HG03575 (cell line): ENCODE measurements around the gene OSM.

ENCODE experiments used
- ATAC-seq: cut with Tn5 transposase; IDR thresholded peaks from one replicate; pipeline ENCODE4 v1.9.1; 2021; ENCODE audit not compliant: unreplicated experiment, insufficient number of reproducible peaks, low FRiP score; ENCODE audit errors: extremely low read depth

OSM gene

GRCh38 chr22:30272781-30273601 lies 6.3 kb upstream of the OSM start:
- ATAC-seq = no peak

DNA sequence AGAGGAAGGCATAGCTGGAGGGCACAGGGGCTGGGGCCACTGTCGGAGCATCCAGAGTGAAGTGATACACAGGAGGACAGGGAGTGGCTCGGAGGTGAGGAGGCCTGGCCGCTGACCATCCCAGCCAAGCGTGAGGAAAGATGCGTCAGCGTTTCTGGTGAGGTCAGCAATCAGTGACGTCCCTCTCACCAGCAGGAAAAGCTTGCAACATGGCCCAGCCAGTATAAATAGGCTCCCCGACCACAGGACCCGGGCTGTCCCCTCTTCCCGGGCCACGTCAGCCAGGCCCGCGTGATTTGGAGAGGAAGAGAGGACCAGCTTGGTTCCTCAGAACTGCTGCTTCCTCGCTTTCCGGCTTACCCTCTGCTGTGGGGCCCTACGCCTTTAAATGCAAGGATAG lies 4.2 kb upstream of the OSM start:
- no peak for ATAC-seq

GRCh38 chr22:30268331-30268730 lies 1.7 kb upstream of the OSM start:
- ATAC-seq = no peak

DNA sequence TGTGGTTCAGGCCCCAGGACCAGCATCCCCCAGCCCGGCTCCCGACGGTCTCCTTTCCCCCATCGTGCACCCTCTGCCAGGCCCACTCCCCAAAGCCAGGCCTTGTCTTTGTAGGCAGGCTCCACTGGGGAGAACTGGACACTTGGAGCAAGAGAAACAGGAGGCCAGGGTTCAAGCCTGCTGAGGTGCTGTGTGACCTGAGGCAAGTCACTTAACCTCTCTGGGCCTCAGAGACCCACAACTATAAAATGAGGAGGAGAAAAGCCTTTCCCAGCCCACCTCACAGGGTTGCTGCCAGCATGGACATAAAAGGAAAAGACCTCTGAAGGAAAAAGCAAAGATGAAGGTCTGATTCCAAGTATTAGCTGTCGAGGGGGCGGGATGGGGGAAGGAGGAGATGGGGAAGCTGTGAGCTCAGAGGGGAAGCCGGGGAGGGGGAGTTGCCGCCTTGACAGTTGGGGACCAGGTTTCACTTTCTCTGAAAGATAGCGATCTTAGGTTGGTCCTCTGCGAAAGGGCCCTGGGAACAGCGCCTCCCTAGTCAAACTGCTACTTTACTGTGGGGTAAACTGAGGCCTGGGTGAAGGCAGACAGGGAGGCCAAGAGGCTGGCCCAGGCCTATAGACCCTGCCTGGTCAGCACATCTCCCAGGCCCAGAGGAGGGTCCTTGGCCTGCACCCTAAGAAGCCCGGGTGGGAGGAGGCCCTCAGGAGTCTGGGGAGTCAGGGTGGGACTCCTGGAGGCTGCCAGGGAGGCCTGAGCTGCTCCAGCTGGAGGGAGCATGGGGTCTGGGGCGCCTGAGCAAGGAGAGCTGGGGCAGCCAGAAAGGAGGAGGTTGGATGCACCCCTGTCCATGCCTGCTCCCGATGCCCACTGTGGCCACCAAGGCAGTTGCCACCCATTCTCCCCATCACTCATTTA lies 991 bp upstream of the OSM start:
- ATAC-seq = no peak

- ATAC-seq = no peak
These were observed 717 bp downstream of the OSM start for GRCh38 chr22:30265823-30266444.

GRCh38 chr22:30265131-30265720 lies 1.4 kb downstream of the OSM start:
- ATAC-seq = no peak

DNA sequence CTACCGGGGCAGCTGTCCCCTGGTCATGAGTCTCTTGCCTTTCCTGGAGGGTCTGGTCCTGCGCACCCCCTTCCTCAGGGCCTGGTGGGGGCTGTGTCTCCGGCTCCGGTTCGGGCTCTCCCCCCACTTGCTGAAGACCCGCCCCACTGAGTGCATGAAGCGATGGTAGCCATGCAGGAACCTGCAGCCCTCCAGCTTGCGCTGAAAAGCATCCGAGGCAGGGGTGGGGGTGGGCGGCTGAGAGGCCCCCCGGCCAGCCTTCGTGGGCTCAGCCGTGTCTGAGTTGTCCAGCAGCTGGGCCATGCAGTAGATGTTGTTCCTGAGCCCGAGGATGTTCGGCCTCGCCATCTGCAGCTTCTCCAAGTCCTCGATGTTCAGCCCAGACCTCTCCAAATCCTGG lies 2.8 kb downstream of the OSM start:
- ATAC-seq = no peak

- ATAC-seq = no peak
These were observed 3.5 kb downstream of the OSM start for GRCh38 chr22:30262917-30263741.

DNA sequence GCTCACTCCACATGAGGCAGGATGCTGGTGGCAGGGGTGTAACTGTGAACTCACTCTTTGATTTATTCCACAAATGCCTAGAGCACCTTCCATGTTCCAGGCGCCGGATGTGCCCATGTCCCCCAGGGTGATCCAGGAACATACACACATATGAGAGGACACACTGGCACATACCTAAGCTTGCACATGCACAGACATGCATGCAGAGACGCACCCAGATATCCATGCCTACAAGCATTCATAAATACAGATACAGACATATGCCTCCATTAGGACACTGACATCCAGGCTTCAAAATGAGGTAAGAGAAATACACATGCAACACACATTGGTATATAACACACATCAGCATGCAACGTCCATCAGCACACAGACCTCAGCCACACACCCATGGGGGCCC lies 4.5 kb downstream of the OSM start:
- ATAC-seq = no peak

GRCh38 chr22:30261134-30261533 lies 5.5 kb downstream of the OSM start:
- no peak for ATAC-seq

DNA sequence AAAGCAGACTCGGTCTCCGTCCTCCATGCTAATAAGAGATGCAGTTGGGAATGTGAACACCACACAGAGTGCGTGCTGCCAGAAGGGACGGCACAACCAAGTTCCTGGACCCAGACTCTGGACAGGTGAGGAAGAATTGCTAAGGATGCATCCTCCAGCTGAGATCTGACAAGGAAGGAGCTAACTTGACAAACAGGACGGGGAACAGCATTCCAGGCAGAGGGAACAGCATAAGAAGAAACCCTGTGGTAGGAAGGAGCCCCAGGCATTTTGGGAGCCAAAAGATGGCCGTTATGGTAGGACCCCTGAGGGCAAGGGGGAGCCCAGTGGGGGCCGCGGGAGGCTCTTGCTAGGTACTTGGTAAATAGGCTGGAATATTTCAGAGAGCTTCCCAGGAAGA lies 6.0 kb downstream of the OSM start:
- ATAC-seq = no peak

- no peak for ATAC-seq
These were observed 6.4 kb downstream of the OSM start for GRCh38 chr22:30260276-30260675.

DNA sequence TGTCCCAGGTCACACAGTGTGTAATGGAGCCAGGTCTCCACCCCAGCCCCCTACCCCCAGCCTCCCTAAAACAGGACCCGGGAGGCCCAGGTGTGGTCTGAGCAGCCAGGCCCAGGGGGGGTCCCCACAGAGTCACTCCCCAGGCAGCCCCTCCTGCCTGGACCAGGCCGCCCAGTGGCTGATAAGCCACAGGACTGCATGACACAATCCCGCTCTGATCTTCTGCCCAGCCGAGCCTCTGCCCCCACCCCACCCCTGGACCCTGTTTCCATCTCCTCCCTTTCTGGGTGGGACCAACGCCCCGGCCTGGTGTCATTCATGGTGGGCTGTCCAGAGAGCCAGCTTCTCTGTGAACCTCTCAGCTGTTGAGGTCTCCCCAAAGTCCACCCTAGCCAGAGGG lies 12.3 kb downstream of the OSM start:
- no peak for ATAC-seq

DNA sequence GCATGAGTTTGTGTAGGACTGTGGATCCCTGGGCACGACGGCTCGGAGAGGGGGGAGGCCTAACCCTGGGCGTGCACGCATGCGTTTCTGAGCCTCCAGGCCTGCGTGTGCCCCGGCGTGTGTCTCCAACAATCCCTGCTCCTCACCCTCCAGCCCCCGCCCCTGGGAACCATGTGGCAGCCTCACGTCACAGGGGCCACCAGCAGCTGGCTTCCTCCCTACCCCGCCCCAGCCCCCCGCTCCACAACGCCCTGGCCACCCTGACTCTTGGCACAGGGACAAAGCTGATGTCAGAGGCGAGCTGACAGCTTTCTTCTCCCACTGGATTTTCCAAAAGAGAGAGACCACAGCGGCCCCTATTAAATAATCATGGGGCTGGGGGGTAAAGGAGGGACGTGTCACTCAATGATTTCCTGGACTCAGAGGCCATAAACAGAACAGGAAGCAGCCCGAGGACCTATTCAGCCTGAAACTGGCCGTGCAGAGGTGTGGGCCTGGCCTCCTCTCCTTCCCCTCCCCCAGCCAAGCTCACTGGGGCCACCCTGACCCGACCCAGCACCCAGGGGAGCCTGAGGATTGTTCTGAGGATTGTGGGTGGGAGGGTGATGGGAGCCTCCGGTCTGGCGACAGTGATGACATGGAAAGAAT lies 13.3 kb downstream of the OSM start:
- ATAC-seq = no peak

DNA sequence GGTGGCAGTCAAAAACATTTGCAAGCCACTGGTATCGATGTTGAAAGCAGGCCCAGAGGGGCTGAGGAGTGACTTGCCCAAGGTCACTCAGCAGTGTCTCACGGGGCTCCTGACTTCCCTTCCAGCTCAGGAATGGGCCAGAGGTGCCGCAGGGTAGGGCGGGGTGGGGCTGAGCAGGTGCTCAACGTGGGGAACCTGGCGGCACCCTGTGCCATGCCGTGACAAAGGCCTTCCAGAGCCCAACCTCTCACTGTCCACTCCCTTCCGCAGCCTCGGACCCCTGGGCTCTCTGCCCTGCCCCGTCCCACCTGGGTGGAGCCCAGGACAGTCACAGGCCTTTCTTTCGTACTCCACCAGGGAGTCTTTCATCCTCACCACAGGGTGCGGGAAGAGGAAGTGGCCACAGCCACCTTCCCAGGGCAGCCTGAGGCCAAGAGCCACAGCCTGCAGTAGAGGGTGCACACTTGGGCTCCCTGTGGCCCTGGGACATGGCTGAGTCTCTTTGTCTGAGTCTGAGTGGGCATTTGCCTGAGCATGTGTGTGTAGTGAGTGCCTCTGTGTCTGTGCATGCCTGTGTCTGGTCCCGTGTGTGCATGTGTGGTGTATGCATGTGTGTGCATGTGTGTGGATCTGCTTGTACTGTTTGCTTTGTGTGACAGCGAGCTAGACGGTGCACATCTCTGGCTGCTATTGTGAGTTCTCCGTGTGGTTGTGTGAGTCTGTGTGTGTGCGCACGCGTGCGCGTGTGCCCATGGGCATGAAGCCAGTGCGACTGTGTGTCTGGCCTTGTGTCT lies 14.0 kb downstream of the OSM start:
- ATAC-seq = no peak

- no peak for ATAC-seq
These were observed 14.9 kb downstream of the OSM start for GRCh38 chr22:30251711-30252110.

- ATAC-seq = no peak
These were observed 15.9 kb downstream of the OSM start for GRCh38 chr22:30250661-30251267.
